ENCODE data around the gene ME3.

GRCh38 chr11:86673872-86674750 lies 1.7 kb upstream of the ME3 start:
- TF ChIP-seq EZH2phosphoT487 (IDR thresholded peaks at IDR 0.05; ENCODE audit: insufficient read depth, low read depth) (no peak), EZH2 (IDR thresholded peaks at IDR 0.05; ENCODE audit: insufficient read depth, poor library complexity, severe bottlenecking) (no peak)

Data from GM23248 (cell line).